C1 segment of cervical spinal cord (tissue), 14 donors: ENCODE results near the gene KIF9.
A peak's percentile ranks its signal among the peaks of the same experiment; 100 is the strongest.
"Not testable (repeated sequence)": the region's sequence is repeated elsewhere in the genome, so short reads cannot be mapped to it uniquely, and the experiment has no call there.

Experiments
- DNase-seq, 14 donors: peaks; one replicate each; lab custom pipeline; 2025; lab: John Stamatoyannopoulos, UW

The KIF9 gene

GRCh38 chr3:47293822-47294221 lies 11.2 kb upstream of the KIF9 start:
- no peak for DNase-seq

GRCh38 chr3:47291754-47292420 lies 9.3 kb upstream of the KIF9 start:
- not testable (repeated sequence) for DNase-seq

- DNase-seq, result no peak
These were observed 8.7 kb upstream of the KIF9 start for GRCh38 chr3:47291158-47291753.

GRCh38 chr3:47288966-47289910 lies 6.6 kb upstream of the KIF9 start:
- DNase-seq, result no peak

GRCh38 chr3:47283591-47284364 lies 1.2 kb upstream of the KIF9 start:
- peak in 4 of 14 donors; percentile 6 to 26 (median 16) for DNase-seq

- DNase-seq, result peak in 4 of 14 donors; percentile 25 to 63 (median 48)
These were observed 566 bp upstream of the KIF9 start for GRCh38 chr3:47283193-47283537.

GRCh38 chr3:47280519-47280918 lies 2.1 kb downstream of the KIF9 start:
- DNase-seq, result no peak

- no peak for DNase-seq
These were observed 6.0 kb downstream of the KIF9 start for GRCh38 chr3:47276558-47276957.

- DNase-seq, result no peak
These were observed 7.9 kb downstream of the KIF9 start for GRCh38 chr3:47274652-47275051.

GRCh38 chr3:47273564-47273963 lies 9.0 kb downstream of the KIF9 start:
- no peak for DNase-seq

- DNase-seq, result no peak
These were observed 12.1 kb downstream of the KIF9 start for GRCh38 chr3:47270526-47270925.

- DNase-seq, result no peak
These were observed 15.1 kb downstream of the KIF9 start for GRCh38 chr3:47267490-47267824.

GRCh38 chr3:47266709-47267489 lies 15.7 kb downstream of the KIF9 start:
- DNase-seq, result peak in 4 of 14 donors; percentile 6 to 51 (median 9)

GRCh38 chr3:47265725-47266428 lies 16.7 kb downstream of the KIF9 start:
- DNase-seq, result no peak

GRCh38 chr3:47265008-47265407 lies 17.6 kb downstream of the KIF9 start:
- no peak for DNase-seq

GRCh38 chr3:47261301-47261700 lies 21.3 kb downstream of the KIF9 start:
- DNase-seq, result no peak

- no peak for DNase-seq
These were observed 22.0 kb downstream of the KIF9 start for GRCh38 chr3:47260605-47261004.

GRCh38 chr3:47259114-47259513 lies 23.5 kb downstream of the KIF9 start:
- DNase-seq, result no peak

GRCh38 chr3:47256331-47256730 lies 26.3 kb downstream of the KIF9 start:
- DNase-seq, result not testable (repeated sequence)

GRCh38 chr3:47251689-47252088 lies 30.9 kb downstream of the KIF9 start:
- DNase-seq, result no peak
